Sigmoid colon (tissue), 7 donors: ENCODE measurements around the gene CFAP46. TPM values are rescaled to one million over a fixed set of nuclear protein-coding genes. Genes with fewer than 3 reads are reported as not detected.

Experiments used
- DNase-seq: peaks from one replicate; pipeline ENCODE4 v3.0.0-alpha.2; 2019
- H3K27ac ChIP-seq, 4 donors: fragments of 200-600 bp; sonication (generic); one replicate each; pipeline ENCODE4 v1.5.1; 2016 to 2019; ENCODE audit warnings: mild to moderate bottlenecking in 1 of 4
- H3K27me3 ChIP-seq, 3 donors: fragments of 200-600 bp; sonication (generic); one replicate each; pipeline ENCODE4 v1.5.1; 2019; ENCODE audit warnings: mild to moderate bottlenecking in 1 of 3
- H3K36me3 ChIP-seq, 4 donors: fragments of 200-600 bp; sonication (generic); one replicate each; pipeline ENCODE4 v1.5.1; 2016 to 2019
- H3K4me1 ChIP-seq, 4 donors: fragments of 200-600 bp; sonication (generic); one replicate each; pipeline ENCODE4 v1.5.1; 2017 to 2019
- H3K4me3 ChIP-seq, 4 donors: fragments of 200-600 bp; sonication (generic); one replicate each; pipeline ENCODE4 v1.5.1; 2017 to 2019; ENCODE audit warnings: mild to moderate bottlenecking in 2 of 4, moderate library complexity in 1 of 4
- H3K9me3 ChIP-seq, 4 donors: fragments of 200-600 bp in 3 of 4; sonication (generic) in 3 of 4; one replicate each; pipeline versions ENCODE4 v1.5.1 to v1.6.1; 2013 to 2019
- EP300 ChIP-seq, 4 donors: sonication (generic); formaldehyde crosslinking; IDR thresholded peaks; one replicate each; pipeline ENCODE4 v1.6.1; 2017; ENCODE audit warnings: antibody characterized with exemption in 4 of 4
- POLR2A ChIP-seq, 2 donors: fragments of 450-650 bp; IDR thresholded peaks; one replicate each; pipeline ENCODE4 v1.6.1; 2016; ENCODE audit warnings: antibody characterized with exemption in 2 of 2, mild to moderate bottlenecking in 2 of 2, moderate library complexity in 2 of 2
- POLR2AphosphoS5 ChIP-seq, 4 donors: sonication (generic); formaldehyde crosslinking; IDR thresholded peaks; one replicate each; pipeline ENCODE4 v1.6.1; 2017; ENCODE audit warnings: antibody characterized with exemption in 4 of 4
- WGBS, 2 donors: extraction: QIAGEN DNeasy Blood & Tissue Kit; methylation state at CpG; one replicate each; pipeline ENCODE4 v1.1.7; 2013; 5-methylcytosine and 5-hydroxymethylcytosine counted together
- intact Hi-C: fragments of 100-400 bp; cut with DNase I; formaldehyde crosslinking; loops from one replicate; pipeline ENCODE4 v1.15.1; 2023
- polyA plus RNA-seq, 3 donors: library from polyadenylated mRNA; stranded (reverse); fragments of 200-250 nt; gene quantifications; one replicate each; pipeline ENCODE4 v1.2.3, GENCODE V29; 2013
- total RNA-seq, 4 donors: library from RNA; depleted of rRNA; stranded (reverse); fragments of >200 nt; gene quantifications; one replicate each; pipeline ENCODE4 v1.1.0, GENCODE V29; 2016
- TF ChIP-seq, protein P1 (sequence below), 4 experiments: fragments of 450-650 bp in 3 of 4; fragments of 200-600 bp in 1 of 4; IDR thresholded peaks; one replicate each; pipeline ENCODE4 v1.5.1; 2016 to 2019; ENCODE audit warnings: antibody characterized with exemption in 4 of 4, mild to moderate bottlenecking in 3 of 4, moderate library complexity in 2 of 4
- donor health status: healthy with polysubstance abuse.
- donor health status: Bipolar disorder and iron deficiency.
- donor health status: healthy.

Gene CFAP46
- total and polyA plus RNA-seq, 7 donors = 0.10 to 1.7 (median 0.38) TPM; not detected in 3

DNA sequence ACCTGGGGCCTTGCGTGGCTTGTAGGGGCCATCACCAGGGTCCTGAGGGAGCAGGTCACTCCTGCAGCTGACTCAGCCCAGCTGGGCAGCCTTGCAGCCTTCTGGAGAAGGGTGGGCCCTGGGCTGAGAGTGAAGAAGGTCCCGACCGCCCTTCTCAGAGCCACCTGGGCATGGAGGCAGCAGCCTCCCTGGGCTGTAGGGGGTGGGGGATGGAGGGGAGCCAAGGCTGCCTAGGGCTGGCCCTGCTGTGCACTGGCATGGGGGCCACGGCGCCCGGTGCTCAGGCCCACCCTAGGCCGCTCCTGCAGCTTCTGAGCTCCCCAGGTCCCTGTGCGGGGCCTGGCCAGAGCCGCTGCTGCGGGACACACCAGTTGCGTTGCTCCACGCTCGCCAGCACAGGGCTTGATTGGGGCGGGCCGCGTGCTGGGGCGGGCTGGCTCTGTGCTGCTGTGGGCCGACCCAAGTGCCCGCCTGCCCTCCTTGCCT lies 92.8 kb downstream of the CFAP46 start:
- H3K36me3 ChIP-seq = no peaks in the 10 kb centered on the region
- WGBS, 2 donors = 94 to 96% methylated on average over 19 of the region's 19 CpGs
- H3K27ac ChIP-seq = no peak overlapping the region
- intact Hi-C loops = no loop called here
- peak; percentile 38 for DNase-seq
- H3K9me3 ChIP-seq = no peaks in the 10 kb centered on the region
- peaks cover 0 to 34% (median 0%) of the 10 kb centered on the region in 3 donors for H3K27me3 ChIP-seq
- TF ChIP-seq POLR2AphosphoS5 (IDR thresholded peaks at IDR 0.05) = no peak
- TF ChIP-seq EP300 (IDR thresholded peaks at IDR 0.05) = no peak
- TF ChIP-seq POLR2A (IDR thresholded peaks at IDR 0.05) = no peak
- TF ChIP-seq, protein P1, sequence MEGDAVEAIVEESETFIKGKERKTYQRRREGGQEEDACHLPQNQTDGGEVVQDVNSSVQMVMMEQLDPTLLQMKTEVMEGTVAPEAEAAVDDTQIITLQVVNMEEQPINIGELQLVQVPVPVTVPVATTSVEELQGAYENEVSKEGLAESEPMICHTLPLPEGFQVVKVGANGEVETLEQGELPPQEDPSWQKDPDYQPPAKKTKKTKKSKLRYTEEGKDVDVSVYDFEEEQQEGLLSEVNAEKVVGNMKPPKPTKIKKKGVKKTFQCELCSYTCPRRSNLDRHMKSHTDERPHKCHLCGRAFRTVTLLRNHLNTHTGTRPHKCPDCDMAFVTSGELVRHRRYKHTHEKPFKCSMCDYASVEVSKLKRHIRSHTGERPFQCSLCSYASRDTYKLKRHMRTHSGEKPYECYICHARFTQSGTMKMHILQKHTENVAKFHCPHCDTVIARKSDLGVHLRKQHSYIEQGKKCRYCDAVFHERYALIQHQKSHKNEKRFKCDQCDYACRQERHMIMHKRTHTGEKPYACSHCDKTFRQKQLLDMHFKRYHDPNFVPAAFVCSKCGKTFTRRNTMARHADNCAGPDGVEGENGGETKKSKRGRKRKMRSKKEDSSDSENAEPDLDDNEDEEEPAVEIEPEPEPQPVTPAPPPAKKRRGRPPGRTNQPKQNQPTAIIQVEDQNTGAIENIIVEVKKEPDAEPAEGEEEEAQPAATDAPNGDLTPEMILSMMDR (IDR thresholded peaks at IDR 0.05) = no peak
- H3K4me1 ChIP-seq = peaks cover 0 to 3% (median 0%) of the 10 kb centered on the region in 4 donors
- no peak overlapping the region for H3K4me3 ChIP-seq

DNA sequence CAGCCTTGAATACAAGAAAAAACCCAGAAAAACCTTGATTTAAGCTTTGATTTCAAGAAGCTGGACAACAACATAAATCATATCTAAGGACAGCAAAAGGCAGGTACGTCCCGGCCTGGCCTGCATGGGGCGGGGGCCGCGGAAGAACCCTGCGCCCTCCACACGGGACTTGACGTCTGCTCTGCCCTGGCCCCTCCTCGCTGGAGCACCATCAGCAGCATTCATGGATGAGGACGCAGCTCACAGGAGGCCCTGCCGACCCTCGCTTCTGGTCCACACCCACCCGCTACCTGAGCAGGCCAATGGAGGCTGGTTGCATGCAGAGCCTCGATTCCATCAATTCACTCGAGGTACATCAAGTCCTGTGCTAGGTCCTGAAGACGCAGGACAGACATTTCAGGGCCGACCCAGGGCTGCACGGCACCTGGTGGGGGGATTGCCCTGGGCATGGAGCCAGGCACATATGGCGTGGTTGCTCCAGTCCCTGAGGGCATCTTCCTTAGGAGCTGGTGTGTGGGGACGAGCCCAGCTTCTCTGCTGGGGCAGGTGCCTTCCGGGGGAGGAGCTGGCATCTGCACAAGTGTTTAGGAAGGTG lies 93.3 kb downstream of the CFAP46 start:
- H3K9me3 ChIP-seq = no peaks in the 10 kb centered on the region
- TF ChIP-seq EP300 (IDR thresholded peaks at IDR 0.05) = no peak
- TF ChIP-seq POLR2A (IDR thresholded peaks at IDR 0.05) = no peak
- TF ChIP-seq, protein P1 (IDR thresholded peaks at IDR 0.05) = no peak
- TF ChIP-seq POLR2AphosphoS5 (IDR thresholded peaks at IDR 0.05) = no peak
- peaks cover 0 to 3% (median 0%) of the 10 kb centered on the region in 4 donors for H3K4me1 ChIP-seq
- H3K27me3 ChIP-seq = peaks cover 0 to 38% (median 0%) of the 10 kb centered on the region in 3 donors
- no peak overlapping the region for H3K27ac ChIP-seq
- no peaks in the 10 kb centered on the region for H3K36me3 ChIP-seq
- no peak overlapping the region for H3K4me3 ChIP-seq
- 71 to 86% methylated on average over 21 of the region's 21 CpGs for WGBS, 2 donors
- DNase-seq = peak; percentile 39
- intact Hi-C loops = no loop called here

DNA sequence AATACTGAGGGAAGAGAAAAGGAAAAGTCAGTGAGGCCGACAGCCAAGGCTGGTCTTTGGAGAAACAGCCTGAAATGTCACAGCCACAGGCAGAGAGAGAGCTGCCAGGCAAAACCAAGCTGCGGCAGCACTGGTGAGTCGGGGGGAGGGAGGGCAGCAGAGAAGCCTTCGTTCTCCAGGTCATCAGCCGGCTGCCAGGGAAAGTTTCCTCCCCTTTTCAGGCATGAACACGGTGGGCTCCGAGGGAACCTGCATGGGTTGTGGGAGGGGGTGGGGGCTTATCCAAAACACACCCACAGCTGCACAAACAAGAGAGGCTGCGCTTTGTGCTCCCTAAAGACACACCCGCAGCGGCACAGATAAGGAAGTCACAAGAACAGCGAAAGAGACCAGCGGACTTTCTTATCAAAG lies 94.1 kb downstream of the CFAP46 start:
- Histone ChIP-seq H3K36me3 (no peaks in the 10 kb centered on the region), H3K27ac (no peak overlapping the region), H3K27me3 (peaks cover 0 to 38% (median 0%) of the 10 kb centered on the region in 3 donors), H3K4me1 (peaks cover 0 to 3% (median 0%) of the 10 kb centered on the region in 4 donors), H3K9me3 (peaks cover 0 to under 1% (median 0%) of the 10 kb centered on the region in 4 donors), H3K4me3 (no peak overlapping the region)
- peak; percentile 45 for DNase-seq
- intact Hi-C loops = no loop called here
- TF ChIP-seq POLR2A (IDR thresholded peaks at IDR 0.05) = no peak
- TF ChIP-seq, protein P1 (IDR thresholded peaks at IDR 0.05) = no peak
- TF ChIP-seq EP300 (IDR thresholded peaks at IDR 0.05) = no peak
- TF ChIP-seq POLR2AphosphoS5 (IDR thresholded peaks at IDR 0.05) = no peak
- 2 to 7% methylated on average over 12 of the region's 12 CpGs for WGBS, 2 donors

DNA sequence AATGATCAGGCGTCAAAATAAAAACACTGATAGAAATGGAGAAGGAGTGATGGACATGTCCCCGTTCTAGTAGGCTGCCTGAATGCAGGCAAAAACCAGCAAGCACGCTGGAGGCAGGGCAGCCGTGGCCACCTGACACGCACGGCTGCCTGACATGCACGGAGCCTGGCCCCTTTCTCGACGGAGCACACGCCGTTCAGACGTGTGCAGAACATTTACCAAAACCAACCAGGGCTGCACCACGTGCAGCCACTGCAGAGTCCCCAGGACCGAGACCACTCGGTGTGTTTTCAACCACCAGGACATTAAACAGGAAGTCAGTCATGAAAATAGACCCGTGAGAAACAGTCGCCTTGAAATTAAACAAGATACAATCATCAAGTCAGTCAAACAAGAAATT lies 94.5 kb downstream of the CFAP46 start:
- TF ChIP-seq EP300 (IDR thresholded peaks at IDR 0.05) (no peak), POLR2AphosphoS5 (IDR thresholded peaks at IDR 0.05) (no peak), POLR2A (IDR thresholded peaks at IDR 0.05) (no peak)
- TF ChIP-seq, protein P1 (IDR thresholded peaks at IDR 0.05) = no peak
- DNase-seq = peak; percentile 54
- WGBS, 2 donors = 17 to 22% methylated on average over 17 of the region's 17 CpGs
- Histone ChIP-seq H3K4me3 (no peak overlapping the region), H3K27ac (no peak overlapping the region), H3K9me3 (peaks cover 0 to 5% (median 0%) of the 10 kb centered on the region in 4 donors), H3K27me3 (peaks cover 0 to 38% (median 0%) of the 10 kb centered on the region in 3 donors), H3K4me1 (peaks cover 0 to 3% (median 0%) of the 10 kb centered on the region in 4 donors), H3K36me3 (no peaks in the 10 kb centered on the region)
- intact Hi-C loops = no loop called here
